GM12801 (cell line): ENCODE data around the gene ASH1L.

Experiments used
- CTCF ChIP-seq: IDR thresholded peaks from one replicate; pipeline ENCODE4 v1.5.1; 2011; ENCODE audit warnings: control low read depth; ENCODE audit not compliant: insufficient read length; ENCODE audit errors: extremely low read depth

Gene ASH1L

DNA sequence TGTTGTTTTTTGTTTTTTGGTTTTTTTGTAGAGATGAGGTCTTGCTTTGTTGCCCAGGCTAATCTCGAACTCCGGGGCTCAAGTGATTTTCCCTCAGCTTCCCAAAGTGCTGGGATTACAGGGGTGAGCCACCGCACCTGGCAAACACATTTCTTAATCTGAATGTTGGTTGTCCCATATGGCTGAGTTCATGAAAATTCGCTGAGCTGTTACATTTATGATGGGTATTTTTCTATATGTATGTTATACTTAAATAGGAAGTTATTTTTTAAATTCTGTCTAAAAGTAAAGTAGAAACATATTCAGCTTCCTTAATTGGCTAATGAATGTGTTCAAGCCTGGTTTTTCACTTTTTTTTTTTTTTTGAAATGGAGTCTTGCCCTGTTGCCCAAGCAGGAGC is 75.1 kb downstream of the ASH1L start:
- no peak for TF ChIP-seq CTCF

- no peak for TF ChIP-seq CTCF
These were observed 76.7 kb downstream of the ASH1L start for GRCh38 chr1:155485945-155486344.

GRCh38 chr1:155485222-155485621 is 77.4 kb downstream of the ASH1L start:
- TF ChIP-seq CTCF = no peak

- no peak for TF ChIP-seq CTCF
These were observed 80.8 kb downstream of the ASH1L start for GRCh38 chr1:155481741-155482241.

GRCh38 chr1:155479205-155479604 is 83.4 kb downstream of the ASH1L start:
- no peak for TF ChIP-seq CTCF

GRCh38 chr1:155478270-155478852 is 84.2 kb downstream of the ASH1L start:
- no peak for TF ChIP-seq CTCF

DNA sequence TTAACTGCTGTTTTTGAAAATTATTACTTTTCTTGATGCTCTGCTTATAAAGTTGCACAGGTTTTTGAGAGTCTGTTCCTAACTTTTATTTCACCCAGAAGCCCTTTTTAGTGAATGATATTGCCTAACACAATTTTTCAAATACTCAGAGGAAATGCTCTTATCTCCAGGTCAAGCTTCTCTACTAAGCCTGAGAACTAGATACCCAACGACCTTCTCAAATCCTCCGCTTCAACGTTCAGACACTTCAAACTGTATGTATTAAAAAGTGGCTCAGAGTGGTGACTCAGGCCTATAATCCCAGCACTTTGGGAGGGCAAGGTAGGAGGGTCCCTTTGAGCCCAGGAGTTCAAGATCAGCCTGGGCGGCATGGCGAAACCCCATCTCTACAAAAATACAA is 88.5 kb downstream of the ASH1L start:
- TF ChIP-seq CTCF = no peak
